SKM-1 treated with dmso at 0.1 percent for 144 hours (cell line): ENCODE results near the gene NCAPD2.

Experiments used
- DNase-seq: peaks from one replicate; lab custom pipeline; 2025; ENCODE audit not compliant: unreplicated experiment; lab: John Stamatoyannopoulos, UW

Gene NCAPD2

DNA sequence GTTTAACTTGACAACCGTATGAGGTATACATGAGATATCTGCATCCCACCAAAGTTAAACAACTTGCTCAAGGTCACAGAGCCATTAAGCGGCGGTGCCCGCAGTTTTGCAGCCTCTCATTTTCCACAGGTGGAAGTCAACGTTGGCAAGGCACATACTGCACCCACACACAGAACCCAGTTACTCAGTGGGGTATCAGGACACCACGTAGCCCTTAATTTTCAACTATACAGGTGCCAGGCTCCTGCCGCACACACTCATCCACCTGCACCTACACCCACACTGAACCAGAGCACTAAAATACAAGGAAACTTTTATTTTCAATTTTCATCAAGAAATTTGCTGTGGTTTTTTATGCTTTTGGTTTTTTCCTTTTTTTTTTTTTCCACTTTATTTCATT is 75.9 kb downstream of the NCAPD2 start:
- no peak for DNase-seq

DNA sequence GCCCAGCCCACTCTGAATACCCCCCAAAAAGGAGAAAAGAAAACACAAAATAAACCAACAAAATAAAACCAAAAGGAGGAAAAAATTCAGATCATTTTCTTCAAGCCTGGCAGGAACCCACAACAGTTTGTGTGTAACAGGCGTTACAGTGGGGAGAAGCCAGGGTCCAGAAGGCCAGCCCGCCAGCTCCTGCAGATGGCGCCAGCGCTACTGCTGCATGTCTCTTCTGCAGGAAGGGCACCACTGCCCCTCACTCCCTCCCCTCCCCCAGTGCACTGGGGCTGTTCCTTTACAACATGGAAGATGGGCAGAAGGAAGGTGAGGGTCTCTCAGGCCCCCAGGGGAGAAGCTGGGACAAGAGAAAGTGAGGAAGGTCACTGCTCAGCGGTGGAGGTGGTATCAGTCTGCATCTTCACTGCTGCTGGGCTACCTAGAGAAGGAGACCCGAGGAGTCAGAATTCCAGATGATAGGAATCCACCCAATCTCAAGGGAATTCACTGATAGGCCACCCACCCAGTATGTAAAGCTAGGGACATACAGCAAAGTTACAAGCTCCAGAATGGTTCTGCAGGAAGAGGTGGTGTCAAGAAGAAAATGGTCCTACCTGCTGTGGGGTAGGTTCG is 76.5 kb downstream of the NCAPD2 start:
- DNase-seq = no peak

DNA sequence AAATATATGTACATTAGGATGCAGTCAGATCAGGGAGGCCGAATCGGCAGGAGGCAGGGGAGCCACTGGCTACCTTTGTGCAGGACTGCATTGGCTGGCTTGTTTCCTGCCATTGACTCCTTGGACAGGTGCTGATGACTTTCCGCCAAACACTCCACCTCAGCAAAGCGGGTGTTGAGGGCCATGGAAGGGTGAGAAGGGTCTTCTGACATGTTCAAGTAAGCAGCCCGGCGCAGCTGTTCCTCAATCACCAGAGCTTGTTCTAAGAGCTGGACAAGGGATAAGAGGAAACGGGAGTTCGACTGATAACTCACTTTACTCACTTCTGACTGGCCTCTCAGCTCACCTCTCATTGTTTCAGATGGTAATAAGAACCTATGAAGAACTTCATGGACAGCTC is 79.1 kb downstream of the NCAPD2 start:
- no peak for DNase-seq

DNA sequence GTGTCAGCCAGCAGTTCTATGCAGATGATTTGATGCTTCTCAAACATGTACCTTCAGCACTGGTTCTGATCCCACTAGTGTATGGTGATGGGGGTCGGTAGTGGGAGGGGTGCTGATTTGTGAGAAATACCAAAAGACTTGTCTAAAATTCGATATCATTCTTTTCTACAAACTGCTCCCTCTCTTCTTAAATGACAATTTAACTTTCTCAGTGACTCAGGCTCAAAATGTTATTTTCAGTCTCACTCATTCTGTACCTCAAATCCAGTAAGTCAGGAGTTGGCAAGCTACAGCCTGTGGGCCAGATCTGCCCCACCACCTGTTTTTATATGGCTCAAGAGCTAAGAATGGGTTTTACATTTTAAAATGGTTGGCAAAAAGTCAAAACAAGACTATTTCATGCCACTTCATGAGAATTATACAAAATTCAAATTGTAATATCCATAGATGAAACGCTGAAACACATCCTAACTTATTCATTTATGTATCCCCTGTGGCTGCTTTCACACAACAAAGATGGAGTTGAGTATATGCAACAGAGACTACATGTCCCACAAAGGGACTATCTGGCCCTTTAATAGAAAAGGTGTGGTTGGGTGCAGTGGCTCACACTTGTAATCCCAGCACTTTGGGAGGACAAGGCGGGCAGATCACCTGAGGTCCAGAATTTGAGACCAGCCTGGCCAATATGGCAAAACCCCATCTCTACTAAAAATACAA is 80.8 kb downstream of the NCAPD2 start:
- DNase-seq = no peak

DNA sequence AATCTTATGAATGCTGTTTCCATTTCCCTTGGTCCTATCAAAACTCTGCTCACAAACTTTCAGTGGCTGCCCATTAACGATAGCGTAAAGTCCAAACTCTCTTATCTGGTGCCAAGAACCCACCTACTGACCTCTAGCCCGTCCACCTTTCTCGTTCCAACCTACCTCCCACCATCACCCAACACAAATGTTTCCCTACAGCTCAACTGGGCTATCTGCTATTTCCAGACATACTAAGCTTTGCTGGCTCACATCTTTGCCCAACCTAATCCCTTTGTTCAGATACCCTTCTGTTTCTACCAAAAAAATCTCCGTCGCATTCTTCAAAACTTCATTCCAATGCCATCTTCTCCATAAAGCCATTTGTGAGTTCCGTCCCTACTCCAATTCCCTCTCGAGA is 81.7 kb downstream of the NCAPD2 start:
- DNase-seq = no peak
